Adrenal gland (tissue), 12 donors: ENCODE measurements around the gene ANGEL1. TPM values are rescaled to one million over a fixed set of nuclear protein-coding genes. Genes with fewer than 3 reads are reported as not detected.

ENCODE experiments used
- DNase-seq, 7 donors: peaks; one replicate each; pipeline ENCODE4 v3.0.0-alpha.2; 2019 to 2020
- H3K27ac ChIP-seq, 5 donors: fragments of 200-600 bp; sonication (generic) in 4 of 5; 1 replicate in 3 of 5; 2 replicates in 2 of 5; pipeline versions ENCODE4 v1.5.1 to v1.8.0; 2016 to 2020; ENCODE audit warnings: mild to moderate bottlenecking in 1 of 5
- H3K27me3 ChIP-seq: fragments of 200-600 bp; 2 replicates; pipeline ENCODE4 v1.8.0; 2021
- H3K36me3 ChIP-seq, 2 donors: fragments of 200-600 bp; replicated peaks in 1 of 2; 1 replicate in 1 of 2; 2 replicates in 1 of 2; pipeline versions ENCODE4 v1.5.1 to v1.8.0; 2018 to 2022
- H3K4me1 ChIP-seq, 2 donors: fragments of 200-600 bp; replicated peaks in 1 of 2; 1 replicate in 1 of 2; 2 replicates in 1 of 2; pipeline versions ENCODE4 v1.5.1 to v1.8.0; 2018 to 2021
- H3K4me3 ChIP-seq, 4 donors: fragments of 200-600 bp; sonication (generic) in 3 of 4; one replicate each; pipeline ENCODE4 v1.5.1; 2016 to 2018
- H3K9me3 ChIP-seq, 3 donors: fragments of 200-600 bp; sonication (generic) in 1 of 3; replicated peaks in 1 of 3; 1 replicate in 2 of 3; 2 replicates in 1 of 3; pipeline versions ENCODE4 v1.5.1 to v1.8.0; 2016 to 2021
- CTCF ChIP-seq, 6 experiments: fragments of 450-650 bp in 4 of 6; fragments of 200-600 bp in 2 of 6; sonication (generic) in 1 of 6; IDR thresholded peaks; 1 replicate in 5 of 6; 2 replicates in 1 of 6; pipeline versions ENCODE4 v1.5.1 to v1.8.0; 2016 to 2021; ENCODE audit warnings: antibody characterized with exemption in 6 of 6, mild to moderate bottlenecking in 2 of 6, moderate library complexity in 1 of 6
- POLR2A ChIP-seq, 2 donors: fragments of 450-650 bp; IDR thresholded peaks; one replicate each; pipeline ENCODE4 v1.6.1; 2017; ENCODE audit warnings: antibody characterized with exemption in 2 of 2, mild to moderate bottlenecking in 2 of 2, moderate library complexity in 1 of 2
- WGBS, 4 donors: extraction: QIAGEN DNeasy Blood & Tissue Kit in 2 of 4; methylation state at CpG; one replicate each; pipeline versions ENCODE4 v1.1.5 to v1.1.7; 2013 to 2017; 5-methylcytosine and 5-hydroxymethylcytosine counted together
- intact Hi-C, 2 donors: fragments of 100-400 bp; cut with DNase I; formaldehyde crosslinking; loops; one replicate each; pipeline versions ENCODE4 v1.14.1 to v1.15.0; 2022 to 2023
- polyA plus RNA-seq, 3 donors: library from polyadenylated mRNA; stranded (reverse); fragments of 200-250 nt in 2 of 3; fragments of 350-450 nt in 1 of 3; fragmentation: Illumina TruSeq in 1 of 3; extraction: RNeasy Lipid Tissue Mini Kit (QIAGEN cat#74804) in 1 of 3; gene quantifications; one replicate each; pipeline ENCODE4 v1.2.3, GENCODE V29; 2013 to 2014
- total RNA-seq, 9 donors: library from RNA; depleted of rRNA in 4 of 9; stranded (reverse); fragments of >200 nt in 4 of 9; fragments of 120-200 nt in 1 of 9; fragmentation: NEBNext Ultra II Directional in 1 of 9; extraction: Animal tissue kit (Norgen Biotek cat#: 25700) in 1 of 9; gene quantifications; one replicate each; pipeline versions ENCODE4 v1.1.0 to v1.2.4, GENCODE V29; 2013 to 2023
- donor health status: healthy with polysubstance abuse.
- donor health status: Bipolar disorder and iron deficiency.
- donor health status: DM: yes; HTN: yes; CAD: no.
- donor health status: DM: no; HTN: no; CAD: no.
- donor health status: DM: no; HTN: no; CAD: no.
- donor health status: DM: yes; HTN: yes; CAD: no.

The ANGEL1 gene
- total and polyA plus RNA-seq, 12 donors: 11.8 to 38.2 (median 25.0) TPM

DNA sequence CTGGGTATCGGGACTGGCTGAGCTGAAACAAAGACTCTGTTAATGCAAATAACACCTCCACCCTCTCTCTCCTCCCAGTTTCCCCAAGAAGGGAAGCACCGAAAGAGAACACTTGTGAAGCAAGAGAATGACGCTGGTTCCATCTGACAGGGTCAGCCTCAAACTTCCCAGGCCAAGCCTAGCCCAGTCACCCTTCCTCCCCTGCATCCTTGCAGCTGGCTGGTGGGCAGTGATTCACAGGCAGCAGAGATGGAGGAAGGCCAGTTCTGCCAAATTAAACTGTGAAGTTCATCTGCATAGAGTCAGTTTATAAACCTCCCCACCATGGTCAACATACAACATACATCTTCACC lies 16.3 kb upstream of the ANGEL1 start:
- intact Hi-C loops: no loop called here
- TF ChIP-seq CTCF (IDR thresholded peaks at IDR 0.05) (no peak), POLR2A (IDR thresholded peaks at IDR 0.05) (no peak)
- H3K27me3 ChIP-seq: no peaks in the 10 kb centered on the region
- H3K4me1 ChIP-seq: no peaks in the 10 kb centered on the region
- whole genome bisulfite sequencing, 4 donors: 64 to 82% (median 73%) methylated on average over 3 of the region's 3 CpGs
- H3K9me3 ChIP-seq: no peaks in the 10 kb centered on the region
- no peak overlapping the region for H3K4me3 ChIP-seq
- peak overlapping the region in 1 of 5 donors; percentile 20 for H3K27ac ChIP-seq
- peak in 3 of 7 donors; percentile 23 to 53 (median 29) for DNase-seq
- H3K36me3 ChIP-seq: no peaks in the 10 kb centered on the region

DNA sequence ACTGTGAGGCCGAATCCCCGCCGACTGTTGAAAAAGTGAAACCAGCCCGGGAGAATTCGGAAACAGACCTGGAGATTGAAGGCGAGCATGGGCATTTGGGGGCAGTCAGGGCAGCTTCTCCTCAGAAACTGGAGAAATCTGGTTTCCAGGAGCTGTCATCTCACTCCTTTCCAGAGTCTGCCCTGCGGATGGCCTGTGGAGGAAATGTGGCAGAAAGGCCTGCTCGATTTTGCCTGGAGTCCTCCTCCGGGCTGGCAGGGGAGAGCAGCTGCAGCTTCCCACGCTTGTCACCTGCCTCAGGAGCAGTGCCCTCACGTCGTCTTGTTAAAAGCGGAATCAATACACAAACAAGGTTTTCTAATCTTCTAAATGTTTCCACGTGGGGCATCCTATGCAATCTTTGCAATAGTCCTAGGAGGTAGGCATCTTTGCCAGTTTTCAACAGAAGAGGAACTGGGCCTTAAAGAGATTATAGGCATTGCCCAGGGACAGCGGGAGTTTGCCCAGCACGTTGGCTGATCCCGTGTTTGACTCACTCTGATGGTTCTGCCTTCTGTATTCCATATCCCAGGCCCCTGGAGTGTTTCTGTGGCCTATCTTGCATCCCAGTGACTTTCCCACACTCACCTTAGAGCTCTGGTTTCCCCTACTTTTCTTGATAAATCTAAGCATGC lies 15.8 kb upstream of the ANGEL1 start:
- no peaks in the 10 kb centered on the region for H3K36me3 ChIP-seq
- no peak for DNase-seq
- no peaks in the 10 kb centered on the region for H3K9me3 ChIP-seq
- intact Hi-C loops: no loop called here
- 71 to 82% (median 76%) methylated on average over 17 of the region's 17 CpGs for WGBS, 4 donors
- H3K4me1 ChIP-seq: no peaks in the 10 kb centered on the region
- no peak overlapping the region for H3K4me3 ChIP-seq
- no peaks in the 10 kb centered on the region for H3K27me3 ChIP-seq
- H3K27ac ChIP-seq: peak overlapping the region in 1 of 5 donors; percentile 20
- no peak for TF ChIP-seq POLR2A (IDR thresholded peaks at IDR 0.05)
- no peak for TF ChIP-seq CTCF (IDR thresholded peaks at IDR 0.05)

DNA sequence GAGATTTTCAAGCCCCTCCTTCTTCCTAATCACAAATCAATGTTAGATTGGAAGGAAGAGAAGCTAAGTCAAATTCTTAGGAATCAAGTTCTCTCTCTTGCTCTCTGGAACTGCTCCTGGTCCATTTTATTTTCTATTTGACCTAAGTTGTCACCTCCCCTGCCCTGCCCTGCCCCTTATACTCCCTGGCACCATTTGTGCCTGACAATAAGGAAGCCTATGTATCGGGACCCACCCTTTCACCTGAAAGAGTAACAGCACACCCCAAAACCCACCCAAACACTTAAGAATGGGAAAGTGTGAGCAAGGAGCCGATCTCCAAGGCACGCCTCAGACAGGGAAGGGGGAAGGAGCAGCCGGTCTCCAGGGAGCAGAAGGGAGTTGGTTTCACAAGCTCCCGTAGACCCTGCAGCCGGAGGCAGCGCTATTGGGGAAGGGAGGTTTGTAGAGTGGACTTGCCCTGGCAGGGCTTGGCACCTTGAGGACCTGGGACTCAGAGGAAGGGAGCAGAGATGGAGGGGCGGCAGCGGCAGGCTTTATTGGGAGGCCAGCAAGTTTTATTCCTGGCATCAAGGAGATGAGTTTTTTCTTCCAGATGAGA lies 15.1 kb upstream of the ANGEL1 start:
- Histone ChIP-seq H3K9me3 (no peaks in the 10 kb centered on the region), H3K4me1 (no peaks in the 10 kb centered on the region), H3K27ac (no peak overlapping the region), H3K27me3 (no peaks in the 10 kb centered on the region), H3K36me3 (no peaks in the 10 kb centered on the region), H3K4me3 (no peak overlapping the region)
- WGBS, 4 donors: 77 to 92% (median 81%) methylated on average over 9 of the region's 9 CpGs
- DNase-seq: no peak
- no peak for TF ChIP-seq CTCF (IDR thresholded peaks at IDR 0.05)
- TF ChIP-seq POLR2A (IDR thresholded peaks at IDR 0.05): no peak
- intact Hi-C loops: no loop called here

- 86 to 100% (median 90%) methylated on average over 1 to 2 of the region's 2 CpGs; no CpG with 5 or more reads in 1 of the 4 donors for WGBS, 4 donors
- Histone ChIP-seq H3K36me3 (no peaks in the 10 kb centered on the region), H3K27ac (no peak within 1 kb of the TSS), H3K4me3 (no peak within 1 kb of the TSS), H3K9me3 (no peaks in the 10 kb centered on the region), H3K27me3 (no peaks in the 10 kb centered on the region), H3K4me1 (no peaks in the 10 kb centered on the region)
- TF ChIP-seq CTCF (IDR thresholded peaks at IDR 0.05): no peak
- TF ChIP-seq POLR2A (IDR thresholded peaks at IDR 0.05): no peak
- intact Hi-C loops: no loop called here
- no peak for DNase-seq
These were observed 13.4 kb upstream of the ANGEL1 start, which contains the start of gene LRRC74A for GRCh38 chr14:76826122-76826521. LRRC74A (plus strand) TSS chr14:76826408; CDS start chr14:76826698, 290 bp downstream.
